CD8-positive, alpha-beta memory T cell (primary cell): ENCODE results near the gene DDX5. TPM values are rescaled to one million over a fixed set of nuclear protein-coding genes. Genes with fewer than 3 reads are reported as not detected.

Experiments
- CTCF ChIA-PET: fragments of 350-600 bp; sonication (Branson Sonifier 250); formaldehyde crosslinking; loops from one replicate; lab custom pipeline; 2021; ENCODE audit warnings: antibody characterized with exemption; lab: Charles Lee
- POLR2A ChIA-PET: fragments of 350-600 bp; sonication (Branson Sonifier 250); formaldehyde crosslinking; loops from one replicate; lab custom pipeline; 2021; ENCODE audit warnings: antibody characterized with exemption; lab: Charles Lee
- DNase-seq, 5 donors: peaks; one replicate each; pipeline versions ENCODE4 v3.0.0 to v3.0.0-alpha.2; 2020 to 2022; ENCODE audit warnings: mixed read lengths in 1 of 5
- H3K27ac ChIP-seq: one replicate; pipeline ENCODE4 v1.7.0; 2013; ENCODE audit warnings: low read depth, mild to moderate bottlenecking, low read length, moderate library complexity
- H3K27me3 ChIP-seq: 2 replicates; pipeline ENCODE4 v1.7.0; 2013; ENCODE audit warnings: low read length, mild to moderate bottlenecking; ENCODE audit not compliant: insufficient read depth, poor library complexity, severe bottlenecking
- H3K36me3 ChIP-seq: 2 replicates; pipeline ENCODE4 v1.7.0; 2013; ENCODE audit warnings: mild to moderate bottlenecking, low read length, moderate library complexity; ENCODE audit not compliant: insufficient read depth
- H3K4me1 ChIP-seq: 2 replicates; pipeline ENCODE4 v1.7.0; 2013; ENCODE audit warnings: mild to moderate bottlenecking, low read length, moderate library complexity; ENCODE audit not compliant: insufficient read depth
- H3K4me3 ChIP-seq: 2 replicates; pipeline ENCODE4 v1.7.0; 2013; ENCODE audit warnings: mild to moderate bottlenecking, low read length
- H3K9me3 ChIP-seq: 2 replicates; pipeline ENCODE4 v1.7.0; 2013; ENCODE audit warnings: mild to moderate bottlenecking, low read length
- H3K27ac Mint-ChIP-seq, 8 donors: one replicate each; pipeline ENCODE4 v1.8.0; 2020 to 2021; ENCODE audit warnings: mixed read lengths in 8 of 8, mild to moderate bottlenecking in 6 of 8, inconsistent platforms in 3 of 8, moderate library complexity in 3 of 8
- H3K27me3 Mint-ChIP-seq, 2 donors: one replicate each; pipeline ENCODE4 v1.8.0; 2020 to 2021; ENCODE audit warnings: mixed read lengths in 2 of 2, mild to moderate bottlenecking in 1 of 2, moderate library complexity in 1 of 2
- H3K36me3 Mint-ChIP-seq, 3 donors: one replicate each; pipeline ENCODE4 v1.8.0; 2020 to 2021; ENCODE audit warnings: mixed read lengths in 3 of 3, inconsistent platforms in 1 of 3, mild to moderate bottlenecking in 1 of 3
- H3K4me1 Mint-ChIP-seq, 3 donors: one replicate each; pipeline ENCODE4 v1.8.0; 2020 to 2021; ENCODE audit warnings: mixed read lengths in 3 of 3, inconsistent platforms in 1 of 3, mild to moderate bottlenecking in 1 of 3
- H3K4me3 Mint-ChIP-seq, 7 donors: one replicate each; pipeline ENCODE4 v1.8.0; 2020 to 2021; ENCODE audit warnings: mixed read lengths in 7 of 7, mild to moderate bottlenecking in 6 of 7, moderate library complexity in 4 of 7, inconsistent platforms in 2 of 7
- H3K9me3 Mint-ChIP-seq, 5 donors: one replicate each; pipeline ENCODE4 v1.8.0; 2020 to 2022; ENCODE audit warnings: mixed read lengths in 5 of 5, mild to moderate bottlenecking in 3 of 5, moderate library complexity in 2 of 5, inconsistent platforms in 1 of 5
- polyA plus RNA-seq: library from polyadenylated mRNA; unstranded; fragments of 300-500 nt; fragmentation: Illumina TruSeq; gene quantifications from one replicate; pipeline ENCODE4 v1.2.3, GENCODE V29; 2021
- total RNA-seq, 2 experiments: library from RNA; stranded (reverse); gene quantifications; one replicate each; pipeline ENCODE4 v1.2.3, GENCODE V29; 2021

The DDX5 gene
- total and polyA plus RNA-seq, 3 experiments from 2014 or later, result 855 to 1,275 (median 861) TPM

DNA sequence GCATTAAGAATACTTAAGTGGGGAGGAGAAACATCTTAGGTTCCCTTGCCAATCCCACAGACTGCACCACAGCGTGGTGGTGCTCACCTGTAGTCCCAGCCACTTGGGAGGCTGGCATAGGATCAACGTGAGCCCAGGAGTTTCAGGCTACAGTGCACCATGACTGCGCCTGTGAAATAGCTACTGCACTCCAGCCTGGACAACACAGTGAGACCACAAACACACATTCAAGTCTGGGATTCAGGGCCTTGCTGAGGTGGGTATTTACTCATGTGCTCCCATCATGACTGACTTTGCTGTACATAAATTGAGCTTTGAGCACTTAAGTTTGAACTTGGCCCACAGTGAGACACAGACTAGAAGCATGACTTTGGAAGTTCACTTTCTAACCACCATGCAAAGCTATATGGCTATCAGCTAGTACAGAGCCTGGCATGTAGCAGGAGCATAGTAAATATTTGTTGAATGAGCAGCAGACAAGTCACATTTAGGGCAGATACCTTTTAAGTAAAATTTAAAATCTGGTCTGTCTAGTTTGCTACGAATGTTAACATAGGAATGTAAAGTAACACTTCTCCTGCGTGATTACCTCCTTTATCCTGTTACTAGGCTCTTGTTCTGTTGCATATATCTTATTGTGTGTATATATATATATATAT lies 34.2 kb upstream of the DDX5 start:
- CTCF ChIA-PET, result no interaction called here

DNA sequence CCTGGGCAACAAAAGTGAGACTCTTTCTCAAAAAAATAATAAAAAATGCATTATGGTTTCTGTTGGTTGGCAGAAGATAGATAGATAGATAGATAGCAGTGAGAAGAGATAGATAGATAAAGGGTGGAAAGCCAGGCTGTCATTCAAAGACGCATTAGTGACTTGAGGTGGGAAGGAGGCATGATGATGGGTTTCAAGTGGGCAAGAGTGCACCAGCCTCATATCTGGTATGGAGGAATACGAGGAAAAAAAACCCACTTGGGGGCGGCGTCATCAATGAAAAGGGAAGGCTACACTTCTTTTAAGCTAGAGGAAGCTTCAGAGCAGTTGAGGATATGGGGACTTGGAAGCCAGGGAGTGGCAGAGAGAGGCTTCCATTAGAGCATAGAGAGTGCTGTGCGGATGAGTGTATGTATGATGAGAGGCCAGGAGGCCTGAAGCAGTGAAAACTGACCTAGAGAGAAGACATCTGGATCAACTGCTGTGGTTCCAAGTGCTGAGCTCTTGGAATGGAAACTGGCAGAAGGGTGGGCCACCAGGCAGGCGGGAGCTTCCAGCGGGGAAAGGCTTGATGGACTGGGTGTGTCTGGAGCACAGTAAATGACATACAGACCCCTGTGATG lies 32.5 kb upstream of the DDX5 start:
- no peaks in the 10 kb centered on the region for H3K9me3 Mint-ChIP-seq
- DNase-seq, result peak in 1 of 5 donors; percentile 1
- Histone ChIP-seq H3K27ac (no peak overlapping the region), H3K27me3 (no peaks in the 10 kb centered on the region), H3K4me1 (no peaks in the 10 kb centered on the region), H3K9me3 (no peaks in the 10 kb centered on the region), H3K36me3 (peaks cover 33% of the 10 kb centered on the region), H3K4me3 (no peak overlapping the region)
- H3K27me3 Mint-ChIP-seq, result no peaks in the 10 kb centered on the region
- POLR2A ChIA-PET, result no interaction called here
- peak overlapping the region in 5 of 8 donors; percentile 6 to 85 (median 70) for H3K27ac Mint-ChIP-seq
- no peak overlapping the region for H3K4me3 Mint-ChIP-seq
- H3K36me3 Mint-ChIP-seq, result peaks cover 0 to 74% (median 7%) of the 10 kb centered on the region in 3 donors
- CTCF ChIA-PET, result no interaction called here
- no peaks in the 10 kb centered on the region for H3K4me1 Mint-ChIP-seq

More for the DNA sequence above, 34.2 kb upstream of the DDX5 start:
- no peak overlapping the region for H3K4me3 Mint-ChIP-seq
- no peaks in the 10 kb centered on the region for H3K27me3 ChIP-seq
- H3K4me1 Mint-ChIP-seq, result no peaks in the 10 kb centered on the region
- H3K27ac Mint-ChIP-seq, result peak overlapping the region in 4 of 8 donors; percentile 27 to 83 (median 53)
- peaks cover 23% of the 10 kb centered on the region for H3K36me3 ChIP-seq
- DNase-seq, result no peak
- H3K4me3 ChIP-seq, result no peak overlapping the region
- H3K27ac ChIP-seq, result no peak overlapping the region
- no peaks in the 10 kb centered on the region for H3K9me3 Mint-ChIP-seq
- peaks cover 0 to 73% (median 7%) of the 10 kb centered on the region in 3 donors for H3K36me3 Mint-ChIP-seq
- POLR2A ChIA-PET, result interaction anchor here (0.5 kb wide), 1 partner anchor 144 kb away, joined by 4 read pairs; no protein-coding TSS in a partner anchor
- no peaks in the 10 kb centered on the region for H3K4me1 ChIP-seq
- no peaks in the 10 kb centered on the region for H3K9me3 ChIP-seq
- H3K27me3 Mint-ChIP-seq, result no peaks in the 10 kb centered on the region

DNA sequence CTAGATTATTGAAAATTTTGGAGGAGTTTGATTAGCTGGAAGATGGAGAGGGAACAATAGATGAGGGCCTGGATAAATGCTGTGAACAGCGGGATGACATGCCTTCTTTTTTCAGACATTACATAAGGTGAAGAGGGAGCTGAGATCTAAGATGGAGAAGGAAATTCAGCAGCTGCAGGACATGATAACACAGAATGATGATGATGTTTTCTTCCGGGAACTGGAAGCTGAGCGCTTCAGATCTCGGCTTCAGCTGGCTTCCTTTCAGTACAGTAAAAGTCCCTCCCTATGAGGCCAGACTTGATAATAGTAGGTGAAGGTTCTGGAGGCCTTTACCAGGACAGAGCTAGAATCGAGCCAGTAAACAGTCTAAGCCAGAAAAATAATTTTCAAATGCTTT lies 31.4 kb upstream of the DDX5 start:
- no peak for DNase-seq
- peak overlapping the region in 3 of 8 donors; percentile 20 to 72 (median 33) for H3K27ac Mint-ChIP-seq
- H3K4me3 ChIP-seq, result no peak overlapping the region
- no peaks in the 10 kb centered on the region for H3K9me3 Mint-ChIP-seq
- CTCF ChIA-PET, result no interaction called here
- POLR2A ChIA-PET, result interaction anchor here (0.6 kb wide), 1 partner anchor 103 kb away, joined by 3 read pairs; no protein-coding TSS in a partner anchor
- H3K9me3 ChIP-seq, result no peaks in the 10 kb centered on the region
- H3K4me1 Mint-ChIP-seq, result no peaks in the 10 kb centered on the region
- H3K4me3 Mint-ChIP-seq, result no peak overlapping the region
- H3K27me3 Mint-ChIP-seq, result no peaks in the 10 kb centered on the region
- no peak overlapping the region for H3K27ac ChIP-seq
- peaks cover 37% of the 10 kb centered on the region for H3K36me3 ChIP-seq
- H3K4me1 ChIP-seq, result no peaks in the 10 kb centered on the region
- peaks cover 5 to 79% (median 12%) of the 10 kb centered on the region in 3 donors for H3K36me3 Mint-ChIP-seq
- H3K27me3 ChIP-seq, result no peaks in the 10 kb centered on the region

DNA sequence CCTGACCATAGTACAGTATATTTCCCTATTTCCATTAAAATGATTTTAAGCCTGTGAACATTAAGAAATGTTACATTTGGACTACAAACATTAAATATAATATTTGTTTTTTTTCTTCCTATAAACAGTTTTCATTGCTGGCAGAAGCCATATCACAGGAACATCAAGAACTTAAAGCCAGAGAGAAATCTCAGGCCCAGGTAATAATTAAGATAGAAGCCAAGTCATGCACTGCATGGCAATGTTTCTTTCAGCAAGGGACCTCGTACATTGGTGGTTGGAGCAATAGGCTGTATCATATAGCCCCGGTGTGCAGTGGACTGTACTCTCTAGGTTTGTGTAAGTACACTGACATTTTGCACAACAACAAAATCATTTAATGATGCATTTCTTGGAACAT lies 30.8 kb upstream of the DDX5 start:
- ChIA-PET POLR2A (no interaction called here), CTCF (no interaction called here)
- Histone ChIP-seq H3K4me1 (no peaks in the 10 kb centered on the region), H3K27ac (no peak overlapping the region), H3K27me3 (no peaks in the 10 kb centered on the region), H3K36me3 (peaks cover 42% of the 10 kb centered on the region), H3K9me3 (no peaks in the 10 kb centered on the region), H3K4me3 (no peak overlapping the region)
- H3K4me3 Mint-ChIP-seq, result no peak overlapping the region
- no peak for DNase-seq
- peaks cover 5 to 79% (median 15%) of the 10 kb centered on the region in 3 donors for H3K36me3 Mint-ChIP-seq
- no peaks in the 10 kb centered on the region for H3K9me3 Mint-ChIP-seq
- H3K27me3 Mint-ChIP-seq, result no peaks in the 10 kb centered on the region
- H3K27ac Mint-ChIP-seq, result peak overlapping the region in 2 of 8 donors; percentile 20 to 72
- no peaks in the 10 kb centered on the region for H3K4me1 Mint-ChIP-seq

DNA sequence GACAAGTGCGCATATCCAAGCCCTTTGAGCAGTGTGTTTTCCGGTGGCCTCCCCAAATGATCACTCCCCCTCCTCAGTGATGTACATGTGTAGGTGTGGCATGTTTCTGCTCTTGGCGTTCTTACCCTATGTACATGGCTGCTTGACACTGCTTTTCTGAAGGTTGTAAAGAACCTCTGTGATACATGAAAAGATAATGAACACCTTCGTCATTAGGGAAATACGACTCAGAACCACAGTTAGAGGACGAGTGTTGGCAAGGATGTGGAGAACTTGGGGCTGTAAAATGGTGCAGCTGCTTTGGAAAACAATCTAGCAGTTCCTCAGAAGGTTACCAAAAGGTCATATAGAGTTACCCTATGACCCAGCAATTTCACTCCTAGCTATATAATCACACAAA lies 29.3 kb upstream of the DDX5 start:
- no peaks in the 10 kb centered on the region for H3K27me3 ChIP-seq
- H3K4me3 Mint-ChIP-seq, result no peak overlapping the region
- H3K27ac ChIP-seq, result no peak overlapping the region
- no peaks in the 10 kb centered on the region for H3K9me3 Mint-ChIP-seq
- H3K4me3 ChIP-seq, result no peak overlapping the region
- H3K27me3 Mint-ChIP-seq, result no peaks in the 10 kb centered on the region
- H3K4me1 Mint-ChIP-seq, result no peaks in the 10 kb centered on the region
- H3K36me3 Mint-ChIP-seq, result peaks cover 5 to 88% (median 19%) of the 10 kb centered on the region in 3 donors
- CTCF ChIA-PET, result interaction anchor here (0.9 to 1.2 kb wide), 2 partner anchors 115 to 118 kb away, joined by 3 read pairs; no protein-coding TSS in a partner anchor
- peak overlapping the region in 1 of 8 donors; percentile 36 for H3K27ac Mint-ChIP-seq
- H3K9me3 ChIP-seq, result no peaks in the 10 kb centered on the region
- POLR2A ChIA-PET, result no interaction called here
- H3K4me1 ChIP-seq, result no peaks in the 10 kb centered on the region
- DNase-seq, result no peak
- peaks cover 57% of the 10 kb centered on the region for H3K36me3 ChIP-seq

DNA sequence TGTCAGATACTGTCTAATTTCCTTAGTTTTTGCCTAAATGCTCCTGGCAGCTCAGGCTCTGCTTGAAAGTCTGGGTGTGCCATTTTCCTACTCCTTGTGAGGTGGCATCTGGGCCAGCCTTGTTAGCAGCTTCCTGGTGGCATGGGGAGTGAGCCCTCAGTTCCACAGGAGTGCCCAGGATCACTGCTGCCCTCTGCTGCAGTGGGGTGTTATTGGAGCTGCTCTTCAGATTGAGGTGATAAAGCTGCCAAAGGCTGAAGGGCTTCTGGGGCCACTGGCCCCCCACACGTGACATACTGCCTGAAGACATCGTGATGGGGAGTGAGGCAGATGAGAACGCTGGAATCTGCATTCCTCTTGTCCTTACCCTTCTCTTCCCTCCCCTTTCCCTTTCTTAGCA lies 28.1 kb upstream of the DDX5 start:
- Histone ChIP-seq H3K4me3 (no peak overlapping the region), H3K9me3 (no peaks in the 10 kb centered on the region), H3K36me3 (peaks cover 68% of the 10 kb centered on the region), H3K27me3 (no peaks in the 10 kb centered on the region), H3K27ac (no peak overlapping the region), H3K4me1 (no peaks in the 10 kb centered on the region)
- ChIA-PET CTCF (interaction anchor here (1.1 to 1.2 kb wide), 2 partner anchors 116 to 243 kb away, joined by 3 read pairs; no protein-coding TSS in a partner anchor), POLR2A (no interaction called here)
- no peak overlapping the region for H3K4me3 Mint-ChIP-seq
- H3K36me3 Mint-ChIP-seq, result peaks cover 5 to 91% (median 24%) of the 10 kb centered on the region in 3 donors
- no peaks in the 10 kb centered on the region for H3K27me3 Mint-ChIP-seq
- no peaks in the 10 kb centered on the region for H3K9me3 Mint-ChIP-seq
- no peaks in the 10 kb centered on the region for H3K4me1 Mint-ChIP-seq
- peak overlapping the region in 2 of 8 donors; percentile 6 to 70 for H3K27ac Mint-ChIP-seq
- no peak for DNase-seq

DNA sequence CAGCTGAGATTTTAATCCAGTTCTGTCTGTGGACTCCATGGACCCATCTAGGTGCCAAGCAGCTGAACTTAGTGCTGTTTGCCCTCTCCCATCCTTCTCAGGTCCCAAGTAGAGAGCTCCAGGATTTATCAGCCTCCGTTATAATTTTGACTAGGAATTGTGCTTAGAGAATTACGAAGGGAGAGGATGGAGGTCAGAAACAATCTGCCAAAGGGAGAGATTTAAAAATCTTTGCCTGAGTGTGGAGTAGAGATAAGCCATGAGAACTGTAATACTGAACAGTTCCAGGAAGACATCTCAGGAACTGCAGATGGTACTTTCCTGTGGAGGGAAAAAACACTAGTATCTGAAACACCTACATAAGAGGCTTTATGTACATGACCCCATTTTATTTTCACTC lies 27.7 kb upstream of the DDX5 start:
- Mint-ChIP-seq H3K36me3 (peaks cover 5 to 93% (median 26%) of the 10 kb centered on the region in 3 donors), H3K4me3 (no peak overlapping the region), H3K27me3 (no peaks in the 10 kb centered on the region), H3K27ac (peak overlapping the region in 5 of 8 donors; percentile 38 to 70 (median 45)), H3K4me1 (no peaks in the 10 kb centered on the region), H3K9me3 (no peaks in the 10 kb centered on the region)
- ChIA-PET CTCF (interaction anchor here (1.1 to 1.2 kb wide), 2 partner anchors 116 to 243 kb away, joined by 3 read pairs; no protein-coding TSS in a partner anchor), POLR2A (no interaction called here)
- Histone ChIP-seq H3K9me3 (no peaks in the 10 kb centered on the region), H3K4me3 (no peak overlapping the region), H3K4me1 (no peaks in the 10 kb centered on the region), H3K27ac (no peak overlapping the region), H3K27me3 (no peaks in the 10 kb centered on the region), H3K36me3 (peaks cover 72% of the 10 kb centered on the region)
- no peak for DNase-seq

DNA sequence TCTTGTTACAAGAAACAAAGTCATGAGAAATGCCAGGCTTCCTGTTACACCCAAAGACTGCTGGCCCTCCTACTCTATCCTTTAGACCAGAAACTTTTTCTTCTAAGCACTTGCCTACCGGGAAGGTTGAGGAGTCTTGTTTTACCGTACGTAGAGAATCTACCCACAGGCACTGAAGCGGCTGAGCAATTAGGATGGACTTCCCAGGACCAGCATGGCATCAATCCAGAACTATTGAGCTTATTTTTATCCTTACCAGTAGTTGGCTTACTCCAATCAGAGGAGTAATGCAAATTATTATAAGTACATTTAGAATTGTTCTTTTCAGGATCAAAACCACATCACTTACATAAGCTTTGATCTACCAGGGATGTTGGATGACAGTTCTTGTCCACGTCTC lies 26.3 kb upstream of the DDX5 start:
- H3K27me3 Mint-ChIP-seq, result no peaks in the 10 kb centered on the region
- no peak for DNase-seq
- ChIA-PET POLR2A (interaction anchor here (0.6 kb wide), 1 partner anchor 101 kb away, joined by 4 read pairs; no protein-coding TSS in a partner anchor), CTCF (interaction anchor here (1.0 to 1.4 kb wide), 3 partner anchors 17 to 86 kb away, joined by 3 to 4 read pairs (median 3); no protein-coding TSS in a partner anchor)
- peak overlapping the region in 3 of 8 donors; percentile 40 to 74 (median 42) for H3K27ac Mint-ChIP-seq
- Histone ChIP-seq H3K4me3 (no peak overlapping the region), H3K27me3 (no peaks in the 10 kb centered on the region), H3K4me1 (no peaks in the 10 kb centered on the region), H3K9me3 (no peaks in the 10 kb centered on the region), H3K36me3 (peaks cover 69% of the 10 kb centered on the region), H3K27ac (no peak overlapping the region)
- no peaks in the 10 kb centered on the region for H3K4me1 Mint-ChIP-seq
- H3K36me3 Mint-ChIP-seq, result peaks cover 5 to 95% (median 31%) of the 10 kb centered on the region in 3 donors
- no peak overlapping the region for H3K4me3 Mint-ChIP-seq
- H3K9me3 Mint-ChIP-seq, result no peaks in the 10 kb centered on the region
